GM12865 (cell line): ENCODE measurements around the gene HPCAL1.

Experiments used
- DNase-seq: peaks from one replicate; pipeline ENCODE4 v3.0.0; 2010; ENCODE audit warnings: low read depth
- H3K4me3 ChIP-seq: 2 replicates; pipeline ENCODE4 v1.5.1; 2011; ENCODE audit warnings: mild to moderate bottlenecking, low read depth, low read length, control low read depth
- CTCF ChIP-seq: IDR thresholded peaks from 2 replicates; pipeline ENCODE4 v1.5.1; 2011; ENCODE audit warnings: low read length, control low read depth, low read depth, inconsistent platforms; ENCODE audit not compliant: insufficient read depth; ENCODE audit errors: missing control alignments

Gene HPCAL1

GRCh38 chr2:10310309-10310888 is 7.7 kb downstream of the HPCAL1 start:
- DNase-seq, result no peak
- no peak overlapping the region for H3K4me3 ChIP-seq
- TF ChIP-seq CTCF, result no peak

- TF ChIP-seq CTCF, result no peak
- DNase-seq, result no peak
- no peak overlapping the region for H3K4me3 ChIP-seq
Observed at GRCh38 chr2:10311736-10312135, 9.0 kb downstream of the HPCAL1 start.

- no peak for TF ChIP-seq CTCF
- no peak for DNase-seq
- no peak overlapping the region for H3K4me3 ChIP-seq
Observed at GRCh38 chr2:10312437-10312957, 9.8 kb downstream of the HPCAL1 start.

GRCh38 chr2:10316336-10316735 is 13.6 kb downstream of the HPCAL1 start:
- no peak for TF ChIP-seq CTCF
- DNase-seq, result no peak

GRCh38 chr2:10316860-10317259 is 14.2 kb downstream of the HPCAL1 start:
- TF ChIP-seq CTCF, result no peak
- DNase-seq, result no peak
- H3K4me3 ChIP-seq, result no peak overlapping the region

More at GRCh38 chr2:10316336-10316735, 13.6 kb downstream of the HPCAL1 start:
- no peak overlapping the region for H3K4me3 ChIP-seq

- no peak for TF ChIP-seq CTCF
- no peak for DNase-seq
Observed at GRCh38 chr2:10317646-10318045, 14.9 kb downstream of the HPCAL1 start.

GRCh38 chr2:10318345-10318744 is 15.6 kb downstream of the HPCAL1 start:
- no peak for TF ChIP-seq CTCF
- DNase-seq, result no peak
- no peak overlapping the region for H3K4me3 ChIP-seq

More at GRCh38 chr2:10317646-10318045, 14.9 kb downstream of the HPCAL1 start:
- H3K4me3 ChIP-seq, result no peak overlapping the region
